Activated T-helper 1 cell treated with anti-CD3 and anti-CD28 coated beads, Interleukin-12 subunit alpha, Interleukin-12 subunit beta, Interleukin-2, Interleukin-4 antibody, amounts not matched to agents 30 ng/mL and 10 ng/mL and 1 ng/mL, durations not matched to agents 14 hours and 24 hours and 36 hours (primary cell): ENCODE measurements around the gene CERS5. TPM values are rescaled to one million over a fixed set of nuclear protein-coding genes. Genes with fewer than 3 reads are reported as not detected.
A peak's percentile ranks its signal among the peaks of the same experiment; 100 is the strongest.
"Not testable (repeated sequence)": the region's sequence is repeated elsewhere in the genome, so short reads cannot be mapped to it uniquely, and the experiment has no call there.

Experiments used
- DNase-seq: peaks from one replicate; pipeline ENCODE4 v3.0.0; 2021; ENCODE audit warnings: low spot score
- H3K27ac Mint-ChIP-seq: one replicate; pipeline ENCODE4 v1.8.0; 2021; ENCODE audit warnings: mild to moderate bottlenecking, mixed read lengths
- H3K27me3 Mint-ChIP-seq: one replicate; pipeline ENCODE4 v1.8.0; 2022; ENCODE audit warnings: mild to moderate bottlenecking, moderate library complexity, mixed read lengths; ENCODE audit not compliant: insufficient read depth
- H3K36me3 Mint-ChIP-seq: one replicate; pipeline ENCODE4 v1.8.0; 2021; ENCODE audit warnings: low read depth, mixed read lengths
- H3K4me1 Mint-ChIP-seq: one replicate; pipeline ENCODE4 v1.8.0; 2021; ENCODE audit warnings: low read depth, mixed read lengths
- H3K4me3 Mint-ChIP-seq: one replicate; pipeline ENCODE4 v1.8.0; 2021; ENCODE audit warnings: mild to moderate bottlenecking, moderate library complexity, mixed read lengths
- H3K9me3 Mint-ChIP-seq: one replicate; pipeline ENCODE4 v1.8.0; 2021; ENCODE audit warnings: mixed read lengths
- intact Hi-C: fragments of 100-400 bp; cut with micrococcal nuclease; formaldehyde crosslinking; loops from one replicate; pipeline ENCODE4 v1.15.1; 2024
- total RNA-seq: library from RNA; stranded (reverse); gene quantifications from 2 replicates; pipeline ENCODE4 v1.2.3, GENCODE V29; 2022

CERS5 gene
- total RNA-seq, 1 donor from 2014 or later, result 67.9 TPM

- Mint-ChIP-seq H3K4me1 (peaks cover 45% of the 10 kb centered on the region), H3K9me3 (no peaks in the 10 kb centered on the region), H3K27ac (no peak overlapping the region), H3K27me3 (no peaks in the 10 kb centered on the region), H3K4me3 (no peak overlapping the region), H3K36me3 (peaks cover 13% of the 10 kb centered on the region)
- no peak for DNase-seq
- intact Hi-C loops, result no loop called here
These were observed 17.1 kb upstream of the CERS5 start for GRCh38 chr12:50184261-50184660.

- peaks cover 27% of the 10 kb centered on the region for H3K4me1 Mint-ChIP-seq
- H3K9me3 Mint-ChIP-seq, result no peaks in the 10 kb centered on the region
- no peak overlapping the region for H3K27ac Mint-ChIP-seq
- H3K36me3 Mint-ChIP-seq, result peaks cover 12% of the 10 kb centered on the region
- intact Hi-C loops, result no loop called here
- no peak overlapping the region for H3K4me3 Mint-ChIP-seq
- no peak for DNase-seq
- H3K27me3 Mint-ChIP-seq, result no peaks in the 10 kb centered on the region
These were observed 15.3 kb upstream of the CERS5 start for GRCh38 chr12:50182461-50182860.

GRCh38 chr12:50181691-50182090, 14.5 kb upstream of the CERS5 start:
- no peak for DNase-seq
- H3K4me3 Mint-ChIP-seq, result no peak overlapping the region
- no peak overlapping the region for H3K27ac Mint-ChIP-seq
- peaks cover 17% of the 10 kb centered on the region for H3K36me3 Mint-ChIP-seq
- no peaks in the 10 kb centered on the region for H3K27me3 Mint-ChIP-seq
- intact Hi-C loops, result no loop called here
- H3K4me1 Mint-ChIP-seq, result peaks cover 20% of the 10 kb centered on the region
- H3K9me3 Mint-ChIP-seq, result no peaks in the 10 kb centered on the region

GRCh38 chr12:50175716-50176026, 8.5 kb upstream of the CERS5 start:
- H3K4me3 Mint-ChIP-seq, result no peak overlapping the region
- no peak overlapping the region for H3K27ac Mint-ChIP-seq
- no peak for DNase-seq
- no peaks in the 10 kb centered on the region for H3K4me1 Mint-ChIP-seq
- H3K9me3 Mint-ChIP-seq, result no peaks in the 10 kb centered on the region
- peaks cover 12% of the 10 kb centered on the region for H3K36me3 Mint-ChIP-seq
- intact Hi-C loops, result loop anchor here (1.0 to 2.0 kb wide), 5 partner anchors 43 to 209 kb away; no protein-coding TSS in a partner anchor
- H3K27me3 Mint-ChIP-seq, result no peaks in the 10 kb centered on the region

- Mint-ChIP-seq H3K9me3 (no peaks in the 10 kb centered on the region), H3K4me3 (no peak overlapping the region), H3K4me1 (peaks cover 1% of the 10 kb centered on the region), H3K27me3 (no peaks in the 10 kb centered on the region), H3K27ac (no peak overlapping the region), H3K36me3 (peaks cover 12% of the 10 kb centered on the region)
- no peak for DNase-seq
- intact Hi-C loops, result loop anchor here (1.0 to 2.0 kb wide), 5 partner anchors 43 to 208 kb away; no protein-coding TSS in a partner anchor
These were observed 8.0 kb upstream of the CERS5 start for GRCh38 chr12:50174971-50175715.

GRCh38 chr12:50166799-50167048, 445 bp downstream of the CERS5 start:
- H3K4me1 Mint-ChIP-seq, result peaks cover 38% of the 10 kb centered on the region
- H3K9me3 Mint-ChIP-seq, result no peaks in the 10 kb centered on the region
- DNase-seq, result peak; percentile 53
- peaks cover 6% of the 10 kb centered on the region for H3K36me3 Mint-ChIP-seq
- H3K27me3 Mint-ChIP-seq, result no peaks in the 10 kb centered on the region
- H3K4me3 Mint-ChIP-seq, result peak overlapping the region; percentile 99
- intact Hi-C loops, result loop anchor here (1.0 to 5.0 kb wide), 8 partner anchors 21 to 1006 kb away; partner anchors contain the start of genes COX14, LARP4, RACGAP1 and SMARCD1
- peak overlapping the region; percentile 95 for H3K27ac Mint-ChIP-seq

GRCh38 chr12:50164963-50165362, 2.2 kb downstream of the CERS5 start:
- intact Hi-C loops, result loop anchor here (5.0 kb wide), 1 partner anchor 1007 kb away; the partner anchor contains the start of gene TFCP2
- no peaks in the 10 kb centered on the region for H3K9me3 Mint-ChIP-seq
- H3K27me3 Mint-ChIP-seq, result no peaks in the 10 kb centered on the region
- H3K27ac Mint-ChIP-seq, result no peak overlapping the region
- DNase-seq, result no peak
- peak overlapping the region; percentile 99 for H3K4me3 Mint-ChIP-seq
- H3K36me3 Mint-ChIP-seq, result peaks cover 6% of the 10 kb centered on the region
- peaks cover 39% of the 10 kb centered on the region for H3K4me1 Mint-ChIP-seq

- Mint-ChIP-seq H3K4me3 (no peak overlapping the region), H3K27me3 (no peaks in the 10 kb centered on the region), H3K36me3 (peaks cover 10% of the 10 kb centered on the region), H3K9me3 (no peaks in the 10 kb centered on the region), H3K27ac (no peak overlapping the region), H3K4me1 (peaks cover 40% of the 10 kb centered on the region)
- intact Hi-C loops, result no loop called here
- DNase-seq, result no peak
These were observed 4.9 kb downstream of the CERS5 start for GRCh38 chr12:50162230-50162629.

GRCh38 chr12:50160643-50161042, 6.5 kb downstream of the CERS5 start:
- DNase-seq, result no peak
- Mint-ChIP-seq H3K27ac (no peak overlapping the region), H3K4me1 (peaks cover 28% of the 10 kb centered on the region), H3K27me3 (no peaks in the 10 kb centered on the region), H3K4me3 (no peak overlapping the region), H3K36me3 (peaks cover 4% of the 10 kb centered on the region), H3K9me3 (no peaks in the 10 kb centered on the region)
- intact Hi-C loops, result no loop called here

- peaks cover 4% of the 10 kb centered on the region for H3K36me3 Mint-ChIP-seq
- H3K9me3 Mint-ChIP-seq, result no peaks in the 10 kb centered on the region
- no peaks in the 10 kb centered on the region for H3K27me3 Mint-ChIP-seq
- no peak for DNase-seq
- H3K27ac Mint-ChIP-seq, result no peak overlapping the region
- no peak overlapping the region for H3K4me3 Mint-ChIP-seq
- peaks cover 12% of the 10 kb centered on the region for H3K4me1 Mint-ChIP-seq
- intact Hi-C loops, result no loop called here
These were observed 9.9 kb downstream of the CERS5 start for GRCh38 chr12:50157259-50157658.

GRCh38 chr12:50156641-50157040, 10.5 kb downstream of the CERS5 start:
- DNase-seq, result no peak
- Mint-ChIP-seq H3K36me3 (peaks cover 6% of the 10 kb centered on the region), H3K4me3 (no peak overlapping the region), H3K27me3 (no peaks in the 10 kb centered on the region), H3K4me1 (peaks cover 12% of the 10 kb centered on the region), H3K27ac (no peak overlapping the region), H3K9me3 (no peaks in the 10 kb centered on the region)
- intact Hi-C loops, result no loop called here

- H3K36me3 Mint-ChIP-seq, H3K4me3 Mint-ChIP-seq, DNase-seq, H3K27me3 Mint-ChIP-seq, intact Hi-C loops, H3K27ac Mint-ChIP-seq, H3K9me3 Mint-ChIP-seq: not testable (repeated sequence)
- peaks cover 16% of the 10 kb centered on the region for H3K4me1 Mint-ChIP-seq
These were observed 12.2 kb downstream of the CERS5 start for GRCh38 chr12:50154947-50155346.

- DNase-seq, result no peak
- peaks cover 1% of the 10 kb centered on the region for H3K36me3 Mint-ChIP-seq
- no peaks in the 10 kb centered on the region for H3K27me3 Mint-ChIP-seq
- peaks cover 14% of the 10 kb centered on the region for H3K4me1 Mint-ChIP-seq
- no peaks in the 10 kb centered on the region for H3K9me3 Mint-ChIP-seq
- H3K4me3 Mint-ChIP-seq, result no peak overlapping the region
- peak overlapping the region; percentile 57 for H3K27ac Mint-ChIP-seq
- intact Hi-C loops, result no loop called here
These were observed 16.0 kb downstream of the CERS5 start for GRCh38 chr12:50151047-50151687.
